Neural cell (in vitro differentiated cells): Measurements from ENCODE around the gene KIF5B.

Source experiments
- CTCF ChIP-seq: fragments of 450-650 bp; IDR thresholded peaks from 2 replicates; pipeline ENCODE4 v1.5.1; 2014; ENCODE audit warnings: antibody characterized with exemption, mild to moderate bottlenecking, moderate library complexity; ENCODE audit not compliant: poor library complexity, severe bottlenecking
- EP300 ChIP-seq: fragments of 450-650 bp; conservative IDR thresholded peaks from 2 replicates; pipeline ENCODE4 v1.6.1; 2014; ENCODE audit warnings: antibody characterized with exemption, mild to moderate bottlenecking, moderate library complexity; ENCODE audit not compliant: poor library complexity, severe bottlenecking
- EZH2 ChIP-seq: fragments of 200-600, 300-800 bp; shearing (Covaris generic), sonication (generic); IDR thresholded peaks from 2 replicates; pipeline ENCODE4 v1.6.1; 2014; ENCODE audit warnings: antibody characterized with exemption, low read length, borderline replicate concordance, mild to moderate bottlenecking; ENCODE audit not compliant: insufficient read depth, poor library complexity, severe bottlenecking
- POLR2AphosphoS5 ChIP-seq: IDR thresholded peaks from 2 replicates; pipeline ENCODE4 v1.6.1; 2012
- RAD21 ChIP-seq: fragments of 450-650 bp; conservative IDR thresholded peaks from 2 replicates; pipeline ENCODE4 v1.6.1; 2014; ENCODE audit warnings: antibody characterized with exemption, mild to moderate bottlenecking, moderate library complexity
- REST ChIP-seq: IDR thresholded peaks from 2 replicates; pipeline ENCODE4 v1.6.1; 2012; ENCODE audit warnings: borderline replicate concordance
- SMC3 ChIP-seq: fragments of 450-650 bp; conservative IDR thresholded peaks from 2 replicates; pipeline ENCODE4 v1.6.1; 2014; ENCODE audit warnings: antibody characterized with exemption, mild to moderate bottlenecking, moderate library complexity; ENCODE audit not compliant: poor library complexity
- TAF1 ChIP-seq: IDR thresholded peaks from 2 replicates; pipeline ENCODE4 v1.6.1; 2012; ENCODE audit warnings: low read depth

GRCh38 chr10:32103721-32104120, 47.5 kb upstream of the KIF5B start:
- TF ChIP-seq CTCF: no peak
- no peak for TF ChIP-seq TAF1
- TF ChIP-seq POLR2AphosphoS5: no peak
- no peak for TF ChIP-seq EP300
- no peak for TF ChIP-seq REST
- TF ChIP-seq EZH2: no peak
- no peak for TF ChIP-seq RAD21
- TF ChIP-seq SMC3: no peak
